COR-L47 (cell line): ENCODE measurements around the gene RNF187.

Experiments
- DNase-seq: peaks from one replicate; lab custom pipeline; 2025; lab: John Stamatoyannopoulos, UW

Gene RNF187

GRCh38 chr1:228508840-228509415 is 21.7 kb downstream of the RNF187 start:
- DNase-seq = no peak

GRCh38 chr1:228510101-228510802 is 23.1 kb downstream of the RNF187 start:
- DNase-seq = peak; percentile 29

DNA sequence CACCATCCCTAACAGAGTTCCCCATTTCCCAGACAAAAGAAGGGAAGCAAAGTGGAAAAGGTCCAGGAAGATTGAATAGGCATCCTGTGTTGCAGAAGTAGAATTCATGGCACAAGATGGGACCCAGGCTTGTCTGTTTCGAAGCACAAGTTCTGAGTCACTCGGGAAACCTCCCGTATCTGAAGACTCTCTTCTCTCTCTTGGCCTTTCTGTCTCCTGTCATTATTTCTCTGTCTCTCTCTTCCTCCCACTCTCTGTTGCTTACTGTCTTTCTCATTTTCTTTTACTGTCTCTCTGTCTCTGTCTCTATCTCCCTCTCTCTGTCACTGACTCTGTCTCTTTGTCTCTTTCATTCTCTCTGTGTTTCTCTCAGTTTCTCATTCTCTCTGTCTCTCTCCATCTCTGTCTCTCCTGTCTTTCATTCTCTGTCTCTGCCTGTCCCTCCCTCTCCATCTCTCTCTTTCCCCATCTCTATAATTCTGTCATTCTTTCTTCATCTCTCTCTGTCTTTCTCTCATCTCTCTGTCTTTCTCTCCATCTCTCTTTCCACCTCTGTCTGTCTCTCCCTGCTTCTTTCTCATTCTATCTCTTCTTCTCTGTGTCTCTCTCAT is 23.7 kb downstream of the RNF187 start:
- DNase-seq = no peak

DNA sequence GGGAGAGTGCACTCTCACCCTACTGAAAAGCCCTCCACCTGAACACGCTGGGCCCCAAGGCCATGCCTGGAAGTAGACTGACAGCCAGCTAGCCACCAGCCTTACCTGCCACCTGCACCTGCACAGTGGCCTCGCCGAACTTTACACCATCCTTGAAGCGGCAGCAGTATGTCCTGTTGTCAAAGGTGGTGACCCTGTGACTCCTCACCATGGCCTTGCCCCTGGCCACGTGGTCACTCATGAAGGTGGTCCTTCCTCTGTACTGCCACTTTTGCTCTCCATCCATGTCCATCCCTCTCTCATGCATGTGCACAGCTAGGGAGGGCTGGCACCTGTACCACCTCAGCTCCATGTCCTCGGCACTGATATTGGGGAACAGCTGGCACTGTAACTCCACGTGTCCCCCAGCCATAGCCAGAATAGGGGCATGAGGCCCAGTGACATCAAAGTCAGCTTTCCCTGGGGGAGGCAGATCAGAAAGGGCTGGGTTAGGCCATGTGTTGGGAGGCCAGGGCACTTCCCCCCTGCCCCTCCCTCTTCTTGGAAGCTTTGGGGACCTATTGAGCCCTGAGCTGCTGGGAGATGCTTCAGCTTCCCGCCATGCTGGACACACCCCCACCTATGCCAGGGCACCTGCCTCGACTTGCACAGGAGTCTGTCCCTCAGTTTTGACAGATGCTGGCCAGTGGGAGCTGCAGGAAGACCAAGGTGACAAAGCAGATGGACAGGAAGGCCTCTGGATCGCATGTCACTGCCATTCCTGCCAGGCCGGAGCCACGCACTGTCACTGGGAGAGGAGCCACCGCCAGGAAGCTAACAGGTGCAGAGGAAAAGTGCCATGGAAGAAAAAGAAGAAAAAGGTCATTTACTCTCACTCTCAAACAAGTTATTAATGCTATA is 24.6 kb downstream of the RNF187 start:
- no peak for DNase-seq

GRCh38 chr1:228512781-228513198 is 25.6 kb downstream of the RNF187 start:
- no peak for DNase-seq

DNA sequence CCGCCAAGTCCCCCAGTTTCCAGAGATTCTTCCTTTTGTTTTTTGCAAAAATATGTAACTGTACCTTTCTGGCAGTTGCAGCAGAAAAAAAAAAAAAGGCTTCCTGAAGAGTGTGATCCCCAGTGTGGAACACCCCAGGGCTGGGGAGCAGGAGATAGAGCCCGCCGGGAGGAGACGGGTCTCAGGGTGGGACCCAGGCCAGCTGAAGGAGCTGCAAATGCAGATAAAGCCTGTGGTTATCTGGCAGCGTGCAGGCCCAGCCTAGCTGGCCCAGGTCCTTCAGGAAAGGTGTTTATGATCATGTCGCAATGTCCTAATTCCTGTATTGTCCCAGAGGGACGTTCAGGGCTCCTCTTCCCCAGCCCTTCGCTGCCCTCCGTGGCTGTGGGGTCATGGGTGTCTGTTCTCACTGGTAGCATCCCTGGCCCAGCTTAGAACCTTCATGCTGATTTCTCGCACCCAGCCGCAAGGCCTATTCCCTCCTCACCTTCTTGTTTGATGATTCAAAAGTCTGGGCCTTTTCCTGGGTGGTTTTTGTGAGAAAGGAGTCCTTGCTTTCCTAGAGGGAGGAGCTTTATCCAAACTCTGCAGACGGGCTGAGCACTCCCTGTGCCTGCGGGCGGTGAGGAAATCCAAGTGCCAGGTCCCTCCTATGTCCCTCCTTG is 26.2 kb downstream of the RNF187 start:
- DNase-seq = no peak

DNA sequence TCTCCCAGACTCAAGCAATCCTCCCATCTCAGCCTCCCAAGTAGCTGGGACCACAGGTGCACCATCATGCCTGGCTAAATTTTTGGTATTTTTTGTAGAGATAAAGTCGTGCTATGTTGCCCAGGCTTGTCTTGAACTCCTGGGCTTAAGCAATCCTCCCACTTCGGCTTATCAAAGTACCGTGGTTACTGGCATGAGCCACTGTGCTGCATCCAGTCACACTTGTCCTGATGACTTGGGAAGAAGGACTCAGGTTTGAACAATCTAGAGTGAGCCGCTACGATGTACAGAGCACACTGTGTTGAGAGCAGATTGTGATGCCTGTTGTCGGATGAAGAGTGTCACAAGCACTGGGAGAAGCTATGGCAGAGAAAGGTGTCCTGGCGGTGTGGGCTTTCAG is 27.2 kb downstream of the RNF187 start:
- no peak for DNase-seq

DNA sequence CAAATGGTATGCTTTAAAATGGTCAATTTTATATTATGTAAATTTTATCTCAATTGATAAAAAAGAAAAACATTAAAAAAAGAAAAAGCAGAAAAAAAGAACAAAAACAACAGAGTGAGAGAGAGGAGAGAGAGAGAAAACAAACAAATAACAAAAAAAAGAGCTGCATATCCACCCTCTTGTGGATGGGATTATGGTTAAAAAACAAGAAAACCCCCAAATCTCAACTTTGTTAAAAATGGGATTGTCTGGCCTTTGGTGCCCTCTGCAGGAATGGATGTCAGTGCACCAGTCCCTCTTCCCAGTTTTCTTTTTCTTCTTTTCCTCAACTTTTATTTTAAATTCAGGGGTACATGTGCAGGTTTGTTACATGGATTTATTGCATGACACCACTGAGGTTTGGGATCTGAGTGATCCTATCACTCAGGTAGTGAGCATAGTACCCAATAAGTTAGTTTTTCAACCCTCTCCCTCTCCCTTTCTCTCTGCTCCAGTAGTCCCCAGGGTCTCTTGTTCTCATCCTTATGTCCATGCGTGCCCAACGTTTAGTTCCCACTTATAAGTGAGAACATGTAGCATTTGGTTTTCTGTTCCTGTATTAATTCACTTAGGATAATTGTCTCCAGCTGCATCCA is 28.1 kb downstream of the RNF187 start:
- DNase-seq = peak; percentile 17

GRCh38 chr1:228517655-228518054 is 30.5 kb downstream of the RNF187 start:
- DNase-seq = no peak

DNA sequence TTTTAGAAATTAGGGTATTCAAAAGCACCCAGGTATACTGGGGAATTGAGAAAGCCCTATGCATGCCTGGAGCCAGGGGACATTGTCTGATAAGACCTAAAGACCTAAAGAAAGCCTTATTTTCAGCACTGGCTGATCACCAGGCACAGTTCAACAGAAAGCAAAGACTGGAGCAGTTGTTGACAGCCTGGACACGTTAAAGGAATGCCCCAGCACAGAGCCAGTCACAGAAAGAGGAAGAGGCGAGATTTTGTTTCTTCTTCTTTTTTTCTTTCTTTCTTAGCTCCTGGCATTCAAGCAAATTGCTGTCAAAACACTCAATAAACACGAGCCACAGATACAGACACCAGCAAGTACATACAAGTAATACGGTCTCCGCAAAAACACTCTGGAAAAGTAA is 40.4 kb downstream of the RNF187 start:
- DNase-seq = no peak

DNA sequence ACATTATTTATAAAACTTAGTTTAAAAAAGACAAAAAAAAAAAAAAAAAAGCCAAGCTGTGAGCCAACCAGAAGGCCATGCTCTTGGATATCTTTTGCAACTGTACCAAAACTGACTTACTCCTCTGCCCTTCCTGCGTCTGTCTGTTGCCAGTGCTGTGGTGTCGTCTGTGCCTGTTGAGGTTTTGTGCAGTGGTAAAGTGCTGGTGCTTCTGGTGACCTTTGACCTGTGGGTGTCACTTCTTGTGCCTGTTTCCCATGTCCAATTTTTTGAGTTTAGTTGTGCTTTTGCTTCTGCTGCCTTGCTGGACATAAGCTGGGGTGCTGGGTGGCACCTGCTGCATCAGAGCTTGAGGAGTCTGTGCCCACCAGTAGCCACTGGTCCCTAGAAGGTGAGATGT is 41.4 kb downstream of the RNF187 start:
- DNase-seq = no peak

GRCh38 chr1:228530086-228530758 is 43.0 kb downstream of the RNF187 start:
- DNase-seq = no peak

- no peak for DNase-seq
Measured at GRCh38 chr1:228530951-228531731, 44.0 kb downstream of the RNF187 start.

DNA sequence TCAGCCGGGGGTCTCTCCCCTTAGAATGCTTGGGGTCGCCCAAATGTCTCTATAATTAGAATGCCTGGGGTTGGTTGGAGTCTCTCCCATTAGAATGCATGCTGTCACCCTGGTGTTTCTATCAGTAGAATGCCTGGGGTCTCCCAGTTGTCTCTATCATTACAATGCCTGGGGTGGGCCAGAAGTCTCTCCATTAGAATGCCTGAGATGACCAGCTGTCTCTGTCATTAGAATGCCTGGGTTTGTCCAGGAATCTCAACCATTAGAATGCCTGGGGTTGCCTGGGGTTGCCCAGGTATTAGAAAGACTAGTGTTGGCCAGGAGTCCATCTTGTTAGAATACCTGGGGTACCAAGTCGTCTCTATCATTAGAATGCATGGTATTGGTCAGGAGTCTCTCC is 51.6 kb downstream of the RNF187 start:
- DNase-seq = no peak

DNA sequence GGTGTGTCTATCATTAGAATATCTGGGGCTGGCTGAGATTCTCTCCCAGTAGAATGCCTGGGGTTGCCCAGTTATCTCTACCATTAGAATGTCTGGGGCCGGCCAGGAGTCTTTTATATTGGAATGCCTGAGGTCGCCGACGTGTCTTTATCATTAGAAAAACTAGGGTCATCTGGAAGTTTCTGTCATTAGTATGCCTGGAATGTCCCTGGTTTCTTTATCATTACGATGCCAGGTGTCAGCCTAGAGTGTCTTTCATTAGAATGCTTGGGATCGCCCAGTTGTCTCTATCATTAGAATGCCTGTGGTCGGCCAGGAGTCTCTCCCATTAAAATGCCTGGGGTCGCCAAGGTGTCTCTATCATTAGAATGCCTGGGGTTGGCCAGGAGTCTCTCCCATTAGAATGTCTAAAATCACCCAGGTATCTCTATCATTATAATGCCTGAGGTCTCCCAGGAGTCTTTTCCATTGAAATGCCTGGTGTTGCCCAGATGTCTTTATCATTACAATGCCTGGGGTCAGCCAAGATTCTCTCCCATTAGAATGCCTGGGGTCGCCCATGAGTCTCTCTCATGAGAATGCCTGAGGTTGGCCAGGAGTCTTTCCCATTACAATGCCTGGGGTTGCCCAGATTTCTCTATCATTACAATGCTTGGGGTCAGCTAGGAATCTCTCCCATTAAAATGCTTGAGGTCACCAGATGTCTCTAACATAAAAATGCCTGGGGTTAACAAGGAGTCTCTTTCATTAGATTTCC is 53.2 kb downstream of the RNF187 start:
- DNase-seq = no peak

DNA sequence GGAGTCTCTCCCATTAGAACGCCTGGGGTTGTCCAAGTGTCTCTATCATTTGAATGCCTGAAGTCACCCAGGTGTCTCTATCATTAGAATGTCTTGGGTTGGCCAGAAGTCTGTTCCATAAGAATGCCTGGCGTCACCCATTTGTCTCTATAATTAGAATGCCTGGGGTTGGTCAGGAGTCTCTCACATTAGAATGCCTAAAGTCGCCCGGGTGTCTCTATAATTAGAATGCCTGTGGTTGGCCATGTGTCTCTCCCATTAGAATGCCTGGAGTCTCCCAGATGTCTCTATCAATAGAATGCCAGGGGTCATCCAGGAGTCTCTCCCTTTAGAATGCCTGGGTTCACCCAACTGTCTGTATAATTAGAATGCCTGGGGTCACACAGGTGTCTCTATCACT is 54.5 kb downstream of the RNF187 start:
- DNase-seq = no peak

DNA sequence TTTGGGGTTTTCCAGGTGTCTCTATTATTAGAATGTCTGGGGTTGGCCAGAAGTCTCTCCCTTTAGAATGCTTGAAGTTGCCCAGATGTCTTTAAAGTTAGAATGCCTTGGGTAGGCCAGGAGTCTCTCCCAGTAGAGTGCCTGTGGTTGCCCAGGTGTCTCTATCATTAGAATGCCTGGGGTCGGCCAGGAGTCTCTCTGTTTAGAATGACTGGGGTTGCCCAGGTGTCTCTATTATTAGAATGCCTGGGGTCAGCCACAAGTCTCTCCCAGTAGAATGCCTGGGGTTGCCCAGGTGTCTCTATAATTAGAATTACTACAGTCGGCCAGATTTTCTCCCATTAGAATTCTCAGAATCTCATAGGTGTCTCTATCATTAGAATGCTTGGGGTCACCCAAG is 55.2 kb downstream of the RNF187 start:
- no peak for DNase-seq

DNA sequence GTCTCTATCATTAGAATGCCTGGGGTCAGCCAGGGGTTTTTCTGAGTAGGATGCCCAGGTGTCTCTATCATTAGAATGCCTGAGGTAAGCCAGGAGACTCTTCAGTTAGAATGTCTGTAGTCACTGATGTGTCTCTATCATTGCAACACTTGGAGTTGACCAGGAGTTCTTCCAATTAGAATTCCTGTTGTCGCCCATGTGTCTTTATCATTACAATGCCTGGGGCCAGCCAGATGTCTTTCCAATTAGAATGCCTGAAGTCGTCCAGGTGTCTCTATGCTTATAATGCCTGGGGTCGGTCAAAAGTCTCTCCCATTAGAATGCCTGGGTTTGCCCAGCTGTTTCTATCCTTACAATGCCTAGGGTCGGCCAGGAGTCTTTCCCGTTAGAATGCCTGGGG is 55.8 kb downstream of the RNF187 start:
- DNase-seq = no peak

DNA sequence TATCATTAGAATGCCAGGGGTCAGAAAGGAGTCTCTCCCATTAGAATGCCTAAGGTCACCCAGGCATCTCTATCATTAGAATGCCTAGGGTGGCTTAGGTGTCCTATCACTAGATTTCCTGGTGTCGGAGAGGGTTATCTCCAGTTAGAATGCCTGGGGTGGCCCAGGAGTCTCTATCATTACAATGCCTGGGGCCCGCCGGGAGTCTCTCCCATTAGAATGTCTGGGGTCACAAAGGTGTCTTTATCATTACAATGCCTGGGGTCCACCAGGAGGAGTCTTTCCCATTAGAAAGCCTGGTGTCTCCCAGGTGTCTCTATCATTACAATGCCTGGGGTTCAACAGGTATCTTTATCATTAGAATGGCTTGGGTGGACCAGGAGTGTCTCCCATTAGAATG is 56.2 kb downstream of the RNF187 start:
- DNase-seq = no peak
